K562 (cell line): ENCODE measurements around the gene SOAT2. TPM values are rescaled to one million over a fixed set of nuclear protein-coding genes. Genes with fewer than 3 reads are reported as not detected.

Experiments
- CAMTA2 ChIP-seq: fragments of 250-450 bp; sonication (Bioruptor Pico); conservative IDR thresholded peaks from 2 replicates; pipeline ENCODE4 v1.5.1; 2022
- ETV6 ChIP-seq, 3 experiments: fragments of 150-350 bp in 1 of 3; sonication (generic) in 1 of 3; formaldehyde crosslinking in 1 of 3; IDR thresholded peaks; 2 replicates each; pipeline versions ENCODE4 v1.6.1 to v1.8.0; 2014 to 2022; ENCODE audit warnings: borderline replicate concordance in 2 of 3, low read depth in 2 of 3, antibody characterized with exemption in 1 of 3, low read length in 1 of 3, mild to moderate bottlenecking in 1 of 3, missing genetic modification reagents in 1 of 3
- MCM5 ChIP-seq: fragments of 450-650 bp; IDR thresholded peaks from 2 replicates; pipeline ENCODE4 v1.6.1; 2016; ENCODE audit warnings: low read depth
- SMARCE1 ChIP-seq: fragments of 450-650 bp; IDR thresholded peaks from 2 replicates; pipeline ENCODE4 v1.7.1; 2016; ENCODE audit warnings: mild to moderate bottlenecking
- SNIP1 ChIP-seq: fragments of 450-650 bp; IDR thresholded peaks from 2 replicates; pipeline ENCODE4 v1.7.1; 2017; ENCODE audit warnings: low read depth, mild to moderate bottlenecking
- SOX6 ChIP-seq: fragments of 450-650 bp; IDR thresholded peaks from 2 replicates; pipeline ENCODE4 v1.6.1; 2014; ENCODE audit warnings: mild to moderate bottlenecking
- polyA plus RNA-seq, 8 experiments: library from polyadenylated mRNA; depleted of rRNA in 4 of 8; stranded (reverse) in 5 of 8; unstranded in 3 of 8; fragments of >200 nt; fragmentation: Nextera tagmentation in 2 of 8; fragmentation: Illumina TruSeq in 1 of 8; extraction: Ambion mirVana in 2 of 8; extraction: Trizol in 1 of 8; gene quantifications; 2 replicates each; pipeline versions ENCODE4 v1.2.1 to v1.2.3, GENCODE V29; 2011 to 2014; ENCODE audit warnings: inconsistent platforms in 1 of 8, missing spikeins in 1 of 8
- total RNA-seq, 7 experiments: library from RNA; depleted of rRNA in 6 of 7; stranded (reverse); fragments of >200 nt in 6 of 7; fragmentation: Illumina TruSeq in 2 of 7; extraction: Trizol in 2 of 7; gene quantifications; 2 replicates each; pipeline versions ENCODE4 v1.2.1 to v1.2.3, GENCODE V29; 2011 to 2021; ENCODE audit warnings: low replicate concordance in 1 of 7
- TF ChIP-seq, protein P1 (sequence below): fragments of 450-650 bp; IDR thresholded peaks from 2 replicates; pipeline ENCODE4 v1.6.1; 2016; ENCODE audit warnings: low read depth
- TF ChIP-seq, protein P2 (sequence below): fragments of 250-450 bp; sonication (Bioruptor Pico); IDR thresholded peaks from 2 replicates; pipeline ENCODE4 v1.8.0; 2021; ENCODE audit warnings: moderate library complexity, mild to moderate bottlenecking, inconsistent platforms
- TF ChIP-seq, protein P3 (sequence below): fragments of 250-450 bp; sonication (Bioruptor Pico); IDR thresholded peaks from 2 replicates; pipeline ENCODE4 v1.4.0; 2020
- TF ChIP-seq, protein P4 (sequence below): fragments of 450-650 bp; IDR thresholded peaks from 2 replicates; pipeline ENCODE4 v1.6.1; 2017; ENCODE audit warnings: mild to moderate bottlenecking, moderate library complexity

SOAT2 gene
- total and polyA plus RNA-seq, 9 of the 15 experiments (the other 6 are each of a cell fraction or from before 2014, with no cell fraction given) = 0.04 TPM; not detected in 8

DNA sequence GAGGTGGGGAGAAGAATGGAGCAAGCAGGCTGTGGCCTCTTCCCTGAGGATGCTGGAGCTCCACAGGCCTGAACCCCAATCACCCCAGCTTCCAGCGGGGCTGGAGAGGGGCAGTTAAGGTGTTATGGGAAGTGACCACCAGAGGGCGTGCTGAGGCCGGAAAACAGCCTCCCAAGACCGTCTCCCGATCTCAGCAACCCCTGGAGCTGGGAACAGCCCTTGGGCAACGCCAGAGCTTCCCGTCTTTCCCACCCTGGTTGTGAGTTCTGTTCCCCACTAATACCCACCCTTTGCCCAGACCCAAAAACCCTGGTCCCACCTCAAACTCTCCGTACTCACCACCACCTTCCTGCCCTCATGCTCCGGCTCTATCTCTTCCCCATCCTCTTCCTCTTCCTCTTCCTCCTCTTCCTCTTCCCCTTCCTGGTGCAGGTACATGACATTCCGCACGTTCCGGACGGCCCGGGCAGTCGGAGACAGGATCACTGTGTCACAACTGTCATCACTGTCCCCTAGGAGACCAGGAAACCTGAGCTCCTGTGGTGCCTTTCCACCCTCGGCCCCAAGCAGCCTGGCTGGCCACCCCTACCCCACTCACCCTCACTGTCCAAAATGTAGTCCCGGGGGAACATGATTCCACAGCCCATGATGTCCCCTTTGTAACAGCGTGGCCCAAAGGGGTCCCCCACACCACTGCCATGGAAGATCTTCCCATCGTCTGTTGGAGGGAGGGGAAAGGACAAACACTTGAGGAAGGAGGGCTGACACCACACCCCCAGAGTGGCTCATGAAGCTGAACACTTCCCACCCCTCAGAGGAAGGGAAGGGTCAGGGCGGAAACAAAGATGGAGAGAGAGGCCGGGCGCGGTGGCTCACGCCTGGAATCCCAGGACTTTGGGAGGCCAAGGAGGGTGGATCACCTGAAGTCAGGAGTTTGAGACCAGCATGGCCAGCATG, 37.0 kb upstream of the SOAT2 start (continued):
- TF ChIP-seq, protein P1, sequence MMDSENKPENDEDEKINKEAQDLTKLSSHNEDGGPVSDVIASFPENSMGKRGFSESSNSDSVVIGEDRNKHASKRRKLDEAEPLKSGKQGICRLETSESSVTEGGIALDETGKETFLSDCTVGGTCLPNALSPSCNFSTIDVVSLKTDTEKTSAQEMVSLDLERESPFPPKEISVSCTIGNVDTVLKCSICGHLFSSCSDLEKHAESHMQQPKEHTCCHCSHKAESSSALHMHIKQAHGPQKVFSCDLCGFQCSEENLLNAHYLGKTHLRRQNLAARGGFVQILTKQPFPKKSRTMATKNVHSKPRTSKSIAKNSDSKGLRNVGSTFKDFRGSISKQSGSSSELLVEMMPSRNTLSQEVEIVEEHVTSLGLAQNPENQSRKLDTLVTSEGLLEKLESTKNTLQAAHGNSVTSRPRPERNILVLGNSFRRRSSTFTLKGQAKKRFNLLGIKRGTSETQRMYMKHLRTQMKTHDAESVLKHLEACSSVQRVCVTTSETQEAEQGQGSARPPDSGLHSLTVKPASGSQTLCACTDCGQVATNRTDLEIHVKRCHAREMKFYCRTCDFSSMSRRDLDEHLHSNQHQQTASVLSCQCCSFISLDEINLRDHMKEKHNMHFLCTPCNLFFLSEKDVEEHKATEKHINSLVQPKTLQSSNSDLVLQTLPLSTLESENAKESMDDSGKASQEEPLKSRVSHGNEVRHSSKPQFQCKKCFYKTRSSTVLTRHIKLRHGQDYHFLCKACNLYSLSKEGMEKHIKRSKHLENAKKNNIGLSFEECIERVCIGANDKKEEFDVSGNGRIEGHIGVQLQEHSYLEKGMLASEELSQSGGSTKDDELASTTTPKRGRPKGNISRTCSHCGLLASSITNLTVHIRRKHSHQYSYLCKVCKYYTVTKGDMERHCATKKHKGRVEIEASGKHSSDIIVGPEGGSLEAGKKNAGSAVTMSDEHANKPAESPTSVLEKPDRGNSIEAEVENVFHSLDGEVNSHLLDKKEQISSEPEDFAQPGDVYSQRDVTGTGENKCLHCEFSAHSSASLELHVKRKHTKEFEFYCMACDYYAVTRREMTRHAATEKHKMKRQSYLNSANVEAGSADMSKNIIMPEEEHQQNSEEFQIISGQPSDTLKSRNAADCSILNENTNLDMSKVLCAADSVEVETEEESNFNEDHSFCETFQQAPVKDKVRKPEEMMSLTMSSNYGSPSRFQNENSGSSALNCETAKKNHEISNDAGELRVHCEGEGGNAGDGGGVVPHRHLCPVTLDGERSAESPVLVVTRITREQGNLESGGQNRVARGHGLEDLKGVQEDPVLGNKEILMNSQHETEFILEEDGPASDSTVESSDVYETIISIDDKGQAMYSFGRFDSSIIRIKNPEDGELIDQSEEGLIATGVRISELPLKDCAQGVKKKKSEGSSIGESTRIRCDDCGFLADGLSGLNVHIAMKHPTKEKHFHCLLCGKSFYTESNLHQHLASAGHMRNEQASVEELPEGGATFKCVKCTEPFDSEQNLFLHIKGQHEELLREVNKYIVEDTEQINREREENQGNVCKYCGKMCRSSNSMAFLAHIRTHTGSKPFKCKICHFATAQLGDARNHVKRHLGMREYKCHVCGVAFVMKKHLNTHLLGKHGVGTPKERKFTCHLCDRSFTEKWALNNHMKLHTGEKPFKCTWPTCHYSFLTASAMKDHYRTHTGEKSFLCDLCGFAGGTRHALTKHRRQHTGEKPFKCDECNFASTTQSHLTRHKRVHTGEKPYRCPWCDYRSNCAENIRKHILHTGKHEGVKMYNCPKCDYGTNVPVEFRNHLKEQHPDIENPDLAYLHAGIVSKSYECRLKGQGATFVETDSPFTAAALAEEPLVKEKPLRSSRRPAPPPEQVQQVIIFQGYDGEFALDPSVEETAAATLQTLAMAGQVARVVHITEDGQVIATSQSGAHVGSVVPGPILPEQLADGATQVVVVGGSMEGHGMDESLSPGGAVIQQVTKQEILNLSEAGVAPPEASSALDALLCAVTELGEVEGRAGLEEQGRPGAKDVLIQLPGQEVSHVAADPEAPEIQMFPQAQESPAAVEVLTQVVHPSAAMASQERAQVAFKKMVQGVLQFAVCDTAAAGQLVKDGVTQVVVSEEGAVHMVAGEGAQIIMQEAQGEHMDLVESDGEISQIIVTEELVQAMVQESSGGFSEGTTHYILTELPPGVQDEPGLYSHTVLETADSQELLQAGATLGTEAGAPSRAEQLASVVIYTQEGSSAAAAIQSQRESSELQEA = peak; percentile 19; the same call in 1 of the 2 replicates
- TF ChIP-seq MCM5 (no peak), SNIP1 (no peak), SOX6 (no peak), SMARCE1 (0 out of 2 replicates have a peak, but pooled peaks have one; percentile 33), CAMTA2 (CRISPR knock-in tag) (no peak), ETV6 (IDR thresholded peaks at IDR 0.05; ENCODE audit: borderline replicate concordance in 1 of 2, low read depth in 2 of 2, low read length in 1 of 2) (peak in 1 of 2 experiments; percentile 74; a peak in 1 of 4 replicates), ETV6 (CRISPR knock-in tag; IDR thresholded peaks at IDR 0.05; ENCODE audit: borderline replicate concordance) (no peak)
- TF ChIP-seq, protein P2, sequence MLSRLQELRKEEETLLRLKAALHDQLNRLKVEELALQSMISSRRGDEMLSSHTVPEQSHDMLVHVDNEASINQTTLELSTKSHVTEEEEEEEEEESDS = no peak
- TF ChIP-seq, protein P3, sequence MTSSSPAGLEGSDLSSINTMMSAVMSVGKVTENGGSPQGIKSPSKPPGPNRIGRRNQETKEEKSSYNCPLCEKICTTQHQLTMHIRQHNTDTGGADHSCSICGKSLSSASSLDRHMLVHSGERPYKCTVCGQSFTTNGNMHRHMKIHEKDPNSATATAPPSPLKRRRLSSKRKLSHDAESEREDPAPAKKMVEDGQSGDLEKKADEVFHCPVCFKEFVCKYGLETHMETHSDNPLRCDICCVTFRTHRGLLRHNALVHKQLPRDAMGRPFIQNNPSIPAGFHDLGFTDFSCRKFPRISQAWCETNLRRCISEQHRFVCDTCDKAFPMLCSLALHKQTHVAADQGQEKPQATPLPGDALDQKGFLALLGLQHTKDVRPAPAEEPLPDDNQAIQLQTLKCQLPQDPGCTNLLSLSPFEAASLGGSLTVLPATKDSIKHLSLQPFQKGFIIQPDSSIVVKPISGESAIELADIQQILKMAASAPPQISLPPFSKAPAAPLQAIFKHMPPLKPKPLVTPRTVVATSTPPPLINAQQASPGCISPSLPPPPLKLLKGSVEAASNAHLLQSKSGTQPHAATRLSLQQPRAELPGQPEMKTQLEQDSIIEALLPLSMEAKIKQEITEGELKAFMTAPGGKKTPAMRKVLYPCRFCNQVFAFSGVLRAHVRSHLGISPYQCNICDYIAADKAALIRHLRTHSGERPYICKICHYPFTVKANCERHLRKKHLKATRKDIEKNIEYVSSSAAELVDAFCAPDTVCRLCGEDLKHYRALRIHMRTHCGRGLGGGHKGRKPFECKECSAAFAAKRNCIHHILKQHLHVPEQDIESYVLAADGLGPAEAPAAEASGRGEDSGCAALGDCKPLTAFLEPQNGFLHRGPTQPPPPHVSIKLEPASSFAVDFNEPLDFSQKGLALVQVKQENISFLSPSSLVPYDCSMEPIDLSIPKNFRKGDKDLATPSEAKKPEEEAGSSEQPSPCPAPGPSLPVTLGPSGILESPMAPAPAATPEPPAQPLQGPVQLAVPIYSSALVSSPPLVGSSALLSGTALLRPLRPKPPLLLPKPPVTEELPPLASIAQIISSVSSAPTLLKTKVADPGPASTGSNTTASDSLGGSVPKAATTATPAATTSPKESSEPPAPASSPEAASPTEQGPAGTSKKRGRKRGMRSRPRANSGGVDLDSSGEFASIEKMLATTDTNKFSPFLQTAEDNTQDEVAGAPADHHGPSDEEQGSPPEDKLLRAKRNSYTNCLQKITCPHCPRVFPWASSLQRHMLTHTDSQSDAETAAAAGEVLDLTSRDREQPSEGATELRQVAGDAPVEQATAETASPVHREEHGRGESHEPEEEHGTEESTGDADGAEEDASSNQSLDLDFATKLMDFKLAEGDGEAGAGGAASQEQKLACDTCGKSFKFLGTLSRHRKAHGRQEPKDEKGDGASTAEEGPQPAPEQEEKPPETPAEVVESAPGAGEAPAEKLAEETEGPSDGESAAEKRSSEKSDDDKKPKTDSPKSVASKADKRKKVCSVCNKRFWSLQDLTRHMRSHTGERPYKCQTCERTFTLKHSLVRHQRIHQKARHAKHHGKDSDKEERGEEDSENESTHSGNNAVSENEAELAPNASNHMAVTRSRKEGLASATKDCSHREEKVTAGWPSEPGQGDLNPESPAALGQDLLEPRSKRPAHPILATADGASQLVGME = 0 out of 2 replicates have a peak, but pooled peaks have one; percentile 40
- TF ChIP-seq, protein P4, sequence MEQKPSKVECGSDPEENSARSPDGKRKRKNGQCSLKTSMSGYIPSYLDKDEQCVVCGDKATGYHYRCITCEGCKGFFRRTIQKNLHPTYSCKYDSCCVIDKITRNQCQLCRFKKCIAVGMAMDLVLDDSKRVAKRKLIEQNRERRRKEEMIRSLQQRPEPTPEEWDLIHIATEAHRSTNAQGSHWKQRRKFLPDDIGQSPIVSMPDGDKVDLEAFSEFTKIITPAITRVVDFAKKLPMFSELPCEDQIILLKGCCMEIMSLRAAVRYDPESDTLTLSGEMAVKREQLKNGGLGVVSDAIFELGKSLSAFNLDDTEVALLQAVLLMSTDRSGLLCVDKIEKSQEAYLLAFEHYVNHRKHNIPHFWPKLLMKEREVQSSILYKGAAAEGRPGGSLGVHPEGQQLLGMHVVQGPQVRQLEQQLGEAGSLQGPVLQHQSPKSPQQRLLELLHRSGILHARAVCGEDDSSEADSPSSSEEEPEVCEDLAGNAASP = no peak
